Middle frontal gyrus (tissue), 1 donor: ENCODE results near the gene GUF1.

ENCODE experiments used
- DNase-seq: peaks from one replicate; pipeline ENCODE4 v3.0.0-alpha.2; 2015; ENCODE audit warnings: low spot score; ENCODE audit errors: extremely low spot score

Gene GUF1, protein sequence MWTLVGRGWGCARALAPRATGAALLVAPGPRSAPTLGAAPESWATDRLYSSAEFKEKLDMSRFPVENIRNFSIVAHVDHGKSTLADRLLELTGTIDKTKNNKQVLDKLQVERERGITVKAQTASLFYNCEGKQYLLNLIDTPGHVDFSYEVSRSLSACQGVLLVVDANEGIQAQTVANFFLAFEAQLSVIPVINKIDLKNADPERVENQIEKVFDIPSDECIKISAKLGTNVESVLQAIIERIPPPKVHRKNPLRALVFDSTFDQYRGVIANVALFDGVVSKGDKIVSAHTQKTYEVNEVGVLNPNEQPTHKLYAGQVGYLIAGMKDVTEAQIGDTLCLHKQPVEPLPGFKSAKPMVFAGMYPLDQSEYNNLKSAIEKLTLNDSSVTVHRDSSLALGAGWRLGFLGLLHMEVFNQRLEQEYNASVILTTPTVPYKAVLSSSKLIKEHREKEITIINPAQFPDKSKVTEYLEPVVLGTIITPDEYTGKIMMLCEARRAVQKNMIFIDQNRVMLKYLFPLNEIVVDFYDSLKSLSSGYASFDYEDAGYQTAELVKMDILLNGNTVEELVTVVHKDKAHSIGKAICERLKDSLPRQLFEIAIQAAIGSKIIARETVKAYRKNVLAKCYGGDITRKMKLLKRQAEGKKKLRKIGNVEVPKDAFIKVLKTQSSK

DNA sequence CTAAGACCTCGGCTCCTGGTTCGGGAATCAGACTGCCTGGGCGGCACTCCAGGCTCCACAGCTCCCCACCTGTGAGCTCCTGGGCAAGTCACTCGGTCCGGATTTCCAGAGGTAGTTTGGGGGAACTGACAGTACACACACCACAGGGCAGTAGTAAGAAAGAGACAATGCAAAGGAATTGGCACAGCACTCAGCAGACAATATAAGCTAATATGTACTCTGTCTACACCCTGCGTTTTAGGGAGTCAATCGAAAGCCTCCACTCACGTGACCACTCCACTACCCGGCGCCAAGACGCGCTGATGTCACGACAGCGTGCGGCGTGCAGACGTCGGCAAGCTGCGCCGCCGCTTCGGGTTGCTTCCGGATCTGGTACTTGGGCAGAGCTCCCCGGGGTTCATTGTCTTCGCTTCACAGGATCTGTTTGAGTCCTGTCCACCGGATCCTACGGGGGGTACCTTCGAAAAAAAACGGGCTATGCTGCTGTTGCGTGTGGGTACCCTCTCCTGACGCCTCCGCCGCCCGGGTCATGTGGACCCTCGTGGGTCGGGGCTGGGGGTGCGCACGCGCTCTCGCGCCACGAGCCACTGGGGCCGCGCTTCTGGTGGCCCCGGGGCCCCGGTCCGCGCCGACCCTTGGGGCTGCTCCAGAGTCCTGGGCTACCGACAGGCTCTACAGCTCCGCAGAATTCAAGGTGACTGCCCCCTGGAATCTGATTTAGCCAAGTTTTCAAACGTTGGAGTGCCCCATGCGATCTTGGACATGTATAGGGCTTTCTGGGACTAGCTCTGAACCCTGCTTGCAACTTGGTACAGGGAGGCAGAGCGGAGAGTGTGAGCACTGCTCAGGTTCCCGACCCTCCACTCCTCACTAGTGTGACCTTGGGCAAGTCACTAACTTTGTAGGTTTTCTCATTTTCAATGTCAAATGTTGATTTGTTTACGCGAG, at the start of gene GUF1:
TSS of gene GUF1 (plus strand) at position 327 of the 948 bp plus-strand sequence. CDS start at position 530, 203 bp downstream.
- DNase-seq: peak; percentile 85

DNA sequence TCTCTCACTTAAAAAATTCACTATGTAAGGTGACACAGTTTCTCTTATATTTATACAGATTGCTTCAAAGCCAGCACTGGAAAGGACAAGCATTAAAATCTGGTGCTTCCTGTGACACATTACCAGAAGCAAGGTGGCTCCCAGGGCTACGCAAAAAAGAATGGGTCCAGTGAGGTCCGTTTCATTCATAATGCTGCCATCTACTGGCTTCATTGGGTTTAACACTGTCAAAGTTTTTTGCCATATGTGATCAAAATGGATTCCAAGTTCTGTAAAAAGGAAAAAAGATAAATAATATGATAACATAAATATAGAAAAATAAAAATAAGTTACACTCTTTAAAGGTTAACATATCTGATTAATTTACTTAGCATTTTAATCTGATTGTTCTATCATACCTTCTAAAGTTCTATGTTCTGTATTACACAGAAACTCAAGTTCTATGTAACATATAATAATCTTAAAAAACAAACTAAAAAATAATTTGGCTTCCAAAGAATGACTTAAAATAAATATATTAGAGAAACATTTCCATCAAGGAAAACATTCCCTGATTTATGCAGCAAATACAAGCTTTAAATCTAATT, 48.8 kb upstream of the GUF1 start:
- DNase-seq: peak; percentile 60

DNA sequence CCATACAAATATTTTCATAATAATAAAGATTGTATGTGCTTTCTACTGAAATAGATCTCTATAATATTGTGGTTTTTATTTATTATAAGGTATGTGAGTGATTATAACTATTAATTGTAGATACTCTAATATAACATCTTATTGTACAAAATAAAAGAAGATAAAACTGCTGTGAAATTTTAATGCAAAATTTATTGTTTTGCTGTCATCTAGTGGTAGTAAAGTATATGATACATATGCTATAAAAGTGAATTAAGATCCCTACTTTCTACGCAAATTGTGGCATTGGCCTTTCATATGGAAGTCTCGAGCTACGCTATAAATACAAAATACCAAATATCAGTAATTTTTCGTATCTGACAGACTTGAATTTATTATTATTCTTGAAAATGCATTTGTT, 46.1 kb upstream of the GUF1 start:
- DNase-seq: no peak

DNA sequence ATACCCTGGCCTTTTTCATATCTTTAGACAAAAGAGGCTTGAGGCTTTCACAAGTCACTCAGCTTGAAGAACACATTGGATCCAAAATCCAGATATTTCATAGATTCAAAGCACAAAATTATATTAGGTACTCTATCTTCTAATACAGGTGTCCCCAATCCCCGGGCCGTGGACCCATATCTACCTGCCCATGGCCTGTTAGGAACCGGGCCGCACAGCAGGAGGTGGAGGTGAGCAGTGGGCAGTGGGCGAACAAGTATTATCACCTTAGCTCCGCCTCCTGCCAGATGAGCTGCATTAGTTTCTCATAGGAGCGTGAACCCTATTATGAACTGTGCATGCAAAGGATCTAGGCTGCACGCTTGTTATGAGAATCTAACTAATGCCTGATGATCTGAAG, 45.5 kb upstream of the GUF1 start:
- DNase-seq: no peak

DNA sequence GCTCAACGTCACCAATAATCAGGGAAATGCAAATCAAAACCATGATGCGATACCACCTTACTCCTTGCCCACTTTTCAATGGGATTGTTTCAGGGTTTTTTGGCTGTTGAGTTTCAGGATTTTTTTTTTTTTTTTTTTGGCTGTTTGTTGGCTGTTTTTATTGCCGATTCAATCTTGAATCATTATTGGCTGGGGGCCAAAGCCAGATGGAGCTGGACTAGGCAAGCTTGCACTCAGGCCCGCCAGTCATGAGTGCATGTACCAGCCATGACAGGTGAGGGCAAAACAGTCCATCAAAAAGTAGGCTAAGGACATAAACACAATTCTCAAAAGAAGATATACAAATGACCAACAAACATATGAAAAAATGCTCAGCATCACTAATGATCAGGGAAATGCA, 40.1 kb upstream of the GUF1 start:
- no peak for DNase-seq

DNA sequence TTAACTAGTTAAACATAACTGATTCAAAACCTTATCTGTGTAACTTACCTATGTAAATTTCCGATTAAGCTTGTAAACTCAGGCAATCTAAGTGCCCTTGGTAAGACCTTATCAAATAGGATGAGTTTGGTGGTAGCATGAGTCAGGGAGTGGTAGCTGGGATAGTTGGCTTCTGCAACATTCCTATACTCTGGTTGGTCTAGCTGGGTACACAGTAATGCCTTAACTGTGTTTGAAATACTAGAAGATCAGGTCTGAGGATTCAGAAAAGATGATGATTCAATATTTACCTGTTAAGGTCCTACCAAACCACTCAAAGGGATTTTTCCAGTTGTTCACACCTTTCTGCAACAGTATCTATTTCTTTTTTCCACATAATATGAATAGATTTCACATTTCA, 32.1 kb upstream of the GUF1 start:
- DNase-seq: no peak

DNA sequence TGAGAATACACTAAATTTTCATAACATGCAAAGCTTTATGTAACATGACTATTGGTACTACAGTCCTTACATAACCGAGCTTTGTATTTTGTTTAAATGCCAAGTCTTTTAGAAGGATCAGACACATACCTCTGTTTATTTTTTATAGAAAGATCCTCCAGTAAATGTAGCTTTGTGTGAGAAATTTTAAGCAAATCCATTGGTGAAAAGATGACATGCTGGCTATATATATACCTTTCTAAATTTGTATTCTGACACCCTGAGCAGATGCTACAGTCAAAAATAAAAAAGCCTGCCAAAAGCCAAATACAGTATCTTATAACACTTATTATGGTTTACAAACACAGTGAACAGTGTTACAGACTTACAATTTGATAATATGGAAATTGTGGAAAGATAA, 26.8 kb upstream of the GUF1 start, which contains the start of gene YIPF7:
TSS of gene YIPF7 (minus strand) at position 201 of the 400 bp plus-strand sequence. CDS start 1,525 bp downstream, outside the sequence.
- DNase-seq: peak; percentile 18

DNA sequence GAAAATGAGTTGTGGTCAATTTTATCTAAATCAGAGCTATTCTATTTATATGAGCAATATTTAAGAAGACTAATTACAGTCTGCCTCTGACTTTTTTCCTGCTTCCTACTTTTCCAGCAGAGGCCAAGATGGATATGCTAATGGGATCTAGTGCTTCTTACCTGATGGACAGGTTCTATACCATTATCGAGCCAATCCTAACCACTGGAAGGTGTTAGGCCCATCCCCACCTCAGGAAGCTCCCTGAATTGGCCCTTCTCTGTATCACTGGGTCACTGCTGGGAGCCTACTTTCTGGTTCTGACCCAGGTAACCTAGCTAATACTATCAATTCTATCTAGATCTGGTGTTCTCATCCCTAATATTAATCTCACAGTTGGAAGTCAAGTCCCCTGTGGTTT, 26.2 kb upstream of the GUF1 start:
- DNase-seq: no peak

DNA sequence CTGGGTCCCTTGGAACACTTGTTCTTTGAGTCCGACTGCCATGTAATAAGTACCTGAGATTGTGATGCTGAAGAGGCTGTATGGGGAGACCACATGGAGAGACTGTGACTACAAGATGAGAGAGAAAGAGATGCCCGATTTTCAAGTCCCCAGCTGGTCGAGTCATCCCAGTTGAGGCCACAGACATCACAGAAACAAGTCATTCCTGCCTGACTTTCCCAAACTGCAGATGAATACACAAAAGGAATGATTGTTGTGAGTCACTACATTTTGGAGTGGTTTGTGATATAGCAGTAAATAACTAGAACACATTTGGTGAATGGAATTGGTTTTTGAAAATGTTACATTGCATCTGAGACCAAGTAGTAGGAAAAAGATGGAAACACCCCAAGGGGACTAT, 17.8 kb upstream of the GUF1 start:
- no peak for DNase-seq

DNA sequence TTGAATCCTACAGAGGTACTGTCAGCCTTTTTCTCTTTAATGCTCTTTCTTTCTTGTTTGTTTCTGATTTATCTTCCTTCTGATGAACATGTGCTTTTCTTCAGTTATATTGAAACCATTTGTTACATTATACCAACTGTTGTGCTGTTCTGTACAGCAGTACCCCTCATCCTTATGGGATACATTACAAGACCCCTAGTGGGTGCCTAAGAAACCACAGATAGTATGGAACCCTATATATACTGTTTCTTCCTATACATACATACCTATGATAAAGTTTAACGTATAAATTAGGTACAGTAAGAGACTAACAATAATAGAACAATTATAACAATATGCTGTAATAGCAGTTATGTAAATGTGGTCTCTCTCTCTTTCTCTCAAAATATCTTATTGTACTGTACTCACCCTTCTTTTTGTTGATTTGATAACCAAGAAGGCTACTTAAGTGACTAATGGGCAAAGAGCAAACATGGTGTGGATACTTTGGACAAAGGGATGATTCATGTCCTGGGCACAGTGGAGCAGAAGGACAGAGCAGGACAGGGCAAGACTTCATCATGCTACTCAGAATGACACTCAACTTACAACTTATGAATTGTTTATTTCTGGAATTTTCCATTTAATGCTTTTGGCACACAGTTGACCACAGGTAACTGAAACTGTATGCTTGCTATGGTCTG, 16.1 kb upstream of the GUF1 start:
- no peak for DNase-seq

DNA sequence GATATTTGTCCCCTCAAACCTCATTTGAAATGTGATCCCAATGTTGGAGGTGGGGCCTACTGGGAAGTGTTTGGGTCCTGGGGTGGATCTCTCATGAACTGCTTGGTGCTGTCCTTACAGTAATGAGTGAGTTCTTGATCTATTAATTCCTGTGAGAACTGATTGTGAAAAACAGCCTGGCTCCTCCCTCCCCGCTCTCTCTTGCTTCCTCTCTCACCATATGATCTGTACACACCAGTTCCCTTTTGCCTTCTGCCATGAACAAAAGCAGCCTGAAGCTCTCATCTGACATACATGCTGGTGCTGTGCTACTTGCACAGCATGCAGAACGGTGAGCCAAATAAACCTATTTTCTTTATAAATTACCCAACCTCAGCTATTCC, 15.6 kb upstream of the GUF1 start:
- DNase-seq: no peak

DNA sequence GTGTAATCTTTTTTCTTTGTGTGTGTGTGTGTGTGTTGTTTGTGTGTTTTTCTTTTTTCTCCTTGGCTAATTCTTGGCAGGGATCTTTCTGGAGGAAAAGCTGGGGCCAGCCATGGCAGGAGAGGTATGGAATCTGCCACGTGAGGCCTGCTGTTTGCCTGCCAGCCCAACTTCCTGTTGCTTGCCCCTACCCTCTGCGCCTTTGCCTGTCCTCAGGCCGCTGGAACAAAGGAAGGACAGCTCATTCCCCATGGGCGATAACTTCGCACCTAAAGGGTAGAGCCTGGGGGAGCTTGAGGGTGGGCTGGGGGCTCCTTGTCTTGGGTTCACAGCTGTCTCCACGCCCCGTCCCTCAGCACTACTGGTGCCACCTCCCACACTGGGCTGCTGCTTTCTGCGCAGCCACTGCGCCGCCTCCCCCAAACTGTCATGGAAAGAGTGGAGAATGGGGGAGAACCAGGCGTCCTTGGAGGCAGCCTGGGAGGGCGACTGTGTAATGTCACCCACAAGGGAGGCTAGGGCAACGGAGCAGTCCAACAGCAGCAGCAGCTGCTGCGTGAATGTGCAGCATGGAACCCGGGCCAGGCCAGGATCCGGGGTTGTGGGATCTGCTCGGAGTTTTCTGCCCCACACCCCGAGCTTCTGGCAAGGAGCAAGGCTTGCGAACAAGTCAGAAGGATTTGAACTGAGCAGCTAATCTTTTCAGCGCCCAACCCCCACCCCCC, 14.5 kb upstream of the GUF1 start:
- no peak for DNase-seq

DNA sequence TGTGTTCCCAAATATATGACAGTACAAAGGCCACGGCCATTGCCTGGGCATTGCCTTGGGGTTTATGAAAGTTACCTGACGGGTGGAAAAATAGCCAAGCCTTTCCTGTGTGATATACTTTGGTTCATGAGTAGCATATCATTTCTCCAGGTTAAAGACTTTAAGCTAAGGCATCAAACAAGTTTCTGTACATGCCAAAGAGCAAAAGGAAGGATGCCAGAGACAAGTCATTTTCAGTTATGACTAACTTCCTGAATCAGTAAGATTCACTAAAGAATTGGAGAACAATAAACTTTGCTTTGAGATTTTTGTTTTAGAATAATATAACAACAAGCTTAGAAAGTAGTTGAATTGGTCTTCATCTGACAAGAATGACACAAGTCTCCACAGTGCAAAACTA, 9.7 kb upstream of the GUF1 start:
- no peak for DNase-seq

DNA sequence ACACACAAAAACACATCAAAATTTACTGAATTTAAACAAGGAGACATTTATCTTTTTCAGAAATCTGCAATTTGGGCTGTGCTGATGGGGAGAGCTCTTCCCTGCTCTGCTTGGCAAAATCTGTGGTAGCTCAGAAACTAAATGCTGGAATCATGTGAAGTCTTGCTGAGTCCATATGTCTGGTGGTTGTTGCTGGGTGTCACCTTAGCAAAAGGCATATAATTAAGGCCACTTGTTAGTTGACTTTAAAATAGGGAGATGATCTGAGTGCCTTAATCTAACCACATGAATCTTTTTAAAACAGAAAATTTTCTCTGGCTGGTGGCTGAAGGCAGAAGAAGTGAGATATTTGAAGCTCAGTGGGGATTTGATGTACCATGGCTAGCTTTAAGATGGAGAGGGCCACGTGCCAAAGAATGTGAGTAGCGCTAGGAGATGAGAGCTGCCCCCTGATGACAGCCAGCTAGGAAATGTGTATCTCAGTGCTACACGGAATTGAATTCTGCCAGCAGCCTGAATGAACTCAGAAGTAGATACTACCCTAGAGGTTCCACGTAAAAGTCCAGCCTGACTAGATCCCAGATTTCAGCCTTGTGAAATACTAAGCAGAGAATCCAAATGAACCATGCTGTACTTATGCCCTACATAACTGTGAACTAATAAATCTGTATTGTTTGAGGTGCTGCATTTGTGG, 7.6 kb upstream of the GUF1 start:
- DNase-seq: no peak

DNA sequence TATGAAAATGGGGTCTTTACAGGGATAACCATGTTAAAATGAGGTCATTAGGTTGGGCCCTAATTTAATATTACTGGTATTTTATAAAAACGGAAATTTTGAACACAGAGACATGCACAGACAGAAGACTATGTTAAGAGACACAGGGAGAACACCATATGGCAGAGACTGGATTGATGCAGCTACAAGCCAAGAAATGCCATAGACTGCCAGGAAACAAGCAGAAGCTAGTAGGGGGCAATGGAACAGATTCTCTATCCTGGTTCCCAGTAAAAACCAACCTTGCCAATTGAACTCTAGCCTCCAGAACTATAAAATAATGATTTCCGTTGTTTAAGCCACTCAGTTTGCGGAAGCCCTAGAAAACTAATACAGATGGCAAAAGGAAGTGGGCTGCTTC, 6.6 kb upstream of the GUF1 start:
- no peak for DNase-seq

DNA sequence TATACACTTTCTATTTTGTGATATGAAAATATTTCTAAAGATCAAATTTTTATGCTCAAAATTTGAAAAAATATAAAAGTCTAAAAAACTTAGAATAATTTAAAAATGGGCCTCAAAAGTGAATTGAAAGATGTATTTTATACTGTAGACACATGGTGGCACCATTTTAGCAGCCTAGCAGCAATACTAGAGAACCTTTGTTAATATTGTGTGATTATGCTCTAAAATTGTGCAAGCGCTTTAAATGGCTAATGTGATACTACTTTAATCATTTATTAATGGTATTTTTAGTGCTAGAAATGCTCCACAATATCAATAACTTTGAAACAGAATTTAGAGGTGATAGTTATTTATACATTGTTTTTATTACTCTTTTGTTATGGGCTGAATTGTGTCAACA, 3.7 kb upstream of the GUF1 start:
- DNase-seq: no peak

DNA sequence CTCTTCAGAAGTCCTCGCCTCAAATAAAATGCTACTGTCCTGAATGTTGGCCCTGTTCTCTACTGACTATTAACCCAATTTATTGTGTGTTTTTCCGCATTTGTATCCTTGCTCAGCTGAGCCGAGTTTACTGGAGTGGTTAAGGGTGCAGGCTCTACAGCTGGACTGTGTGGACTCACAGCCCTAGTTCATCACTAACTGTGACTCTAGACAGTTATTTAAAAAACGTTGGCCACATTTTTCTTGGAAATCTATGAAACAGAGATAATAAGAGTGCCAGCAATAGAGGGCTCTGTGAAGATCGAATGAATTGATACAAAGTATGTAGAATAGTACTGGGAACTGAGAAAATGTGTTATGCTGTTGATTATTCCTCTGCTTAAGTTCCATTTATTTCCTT, 2.9 kb upstream of the GUF1 start:
- no peak for DNase-seq

DNA sequence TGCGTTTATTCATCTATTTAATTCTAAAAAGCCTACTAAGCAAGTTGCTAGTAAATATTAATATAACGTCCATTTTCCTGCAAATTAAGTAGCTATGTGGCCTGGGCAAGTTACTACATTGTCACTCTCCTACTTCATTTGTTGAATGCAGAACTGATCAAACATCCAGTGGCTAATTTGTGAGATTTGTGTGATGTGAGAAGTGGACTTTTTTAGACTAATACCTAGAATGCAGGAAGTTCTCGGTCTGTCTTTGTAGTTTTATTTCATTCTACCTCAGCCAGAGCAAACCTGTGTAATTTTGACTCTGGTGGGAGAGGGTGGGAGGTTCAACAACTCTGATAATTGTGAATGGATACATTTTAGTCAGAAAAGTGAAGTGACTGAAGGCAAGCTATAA, 840 bp downstream of the GUF1 start:
- DNase-seq: no peak

DNA sequence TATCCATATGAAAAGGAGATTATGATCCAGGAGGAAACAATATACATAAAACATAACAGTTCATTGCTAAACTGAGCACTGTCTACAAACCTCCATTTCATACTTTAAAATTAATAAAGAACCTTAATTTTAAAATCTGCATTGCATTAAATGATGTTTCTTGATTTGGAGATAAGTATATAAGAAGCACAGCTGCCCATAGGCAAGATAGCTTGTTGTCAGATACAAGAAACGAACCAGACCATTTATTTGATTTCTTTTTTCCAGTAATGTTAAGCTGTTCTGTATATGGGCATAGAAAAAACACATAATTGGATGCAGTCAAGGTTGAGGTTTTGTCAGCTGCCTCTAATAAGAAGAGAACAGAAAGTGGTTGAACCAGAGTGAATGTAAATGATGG, 6.4 kb downstream of the GUF1 start:
- DNase-seq: no peak

DNA sequence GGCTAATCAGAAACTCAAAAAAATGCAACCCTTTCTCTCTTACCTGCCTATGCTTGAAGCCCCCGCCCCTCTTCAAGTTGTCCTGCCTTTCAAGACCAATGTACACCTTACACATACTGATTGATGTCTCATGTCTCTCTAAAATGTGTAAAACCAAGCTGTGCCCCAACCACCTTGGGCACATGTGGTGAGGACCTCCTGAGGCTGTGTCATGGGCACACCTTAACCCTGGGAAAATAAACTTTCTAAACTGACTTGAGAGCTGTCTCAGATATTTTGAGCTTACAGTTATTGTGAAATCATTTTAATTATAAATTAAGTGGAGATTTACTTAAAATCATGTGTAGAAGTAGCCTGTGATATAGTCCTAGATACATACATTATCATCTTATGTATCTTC, 22.2 kb downstream of the GUF1 start:
- DNase-seq: no peak
